H7 (cell line): ENCODE data around the gene HOXB2. TPM values are rescaled to one million over a fixed set of nuclear protein-coding genes. Genes with fewer than 3 reads are reported as not detected.
"Not testable (repeated sequence)": the region's sequence is repeated elsewhere in the genome, so short reads cannot be mapped to it uniquely, and the experiment has no call there.

Experiments used
- DNase-seq: peaks from one replicate; pipeline ENCODE4 v3.0.0; 2012
- H3K27me3 ChIP-seq: 2 replicates; pipeline ENCODE4 v1.6.0; 2011; ENCODE audit warnings: mild to moderate bottlenecking, low read length; ENCODE audit not compliant: control insufficient read depth, insufficient read depth
- H3K36me3 ChIP-seq: replicated peaks from 2 replicates; pipeline ENCODE4 v1.5.1; 2011; ENCODE audit warnings: low read length; ENCODE audit not compliant: control insufficient read depth, insufficient read depth
- H3K4me3 ChIP-seq: 2 replicates; pipeline ENCODE4 v1.5.1; 2011; ENCODE audit warnings: low read depth, mild to moderate bottlenecking, control low read depth, low read length, moderate library complexity; ENCODE audit not compliant: insufficient read depth
- total RNA-seq: library from RNA; depleted of rRNA; stranded (reverse); fragments of >200 nt; shearing (Covaris generic); gene quantifications from 2 replicates; pipeline ENCODE4 v1.2.3, GENCODE V29; 2014

The HOXB2 gene
- total RNA-seq, 1 experiment from 2014 or later: 11.8 TPM

DNA sequence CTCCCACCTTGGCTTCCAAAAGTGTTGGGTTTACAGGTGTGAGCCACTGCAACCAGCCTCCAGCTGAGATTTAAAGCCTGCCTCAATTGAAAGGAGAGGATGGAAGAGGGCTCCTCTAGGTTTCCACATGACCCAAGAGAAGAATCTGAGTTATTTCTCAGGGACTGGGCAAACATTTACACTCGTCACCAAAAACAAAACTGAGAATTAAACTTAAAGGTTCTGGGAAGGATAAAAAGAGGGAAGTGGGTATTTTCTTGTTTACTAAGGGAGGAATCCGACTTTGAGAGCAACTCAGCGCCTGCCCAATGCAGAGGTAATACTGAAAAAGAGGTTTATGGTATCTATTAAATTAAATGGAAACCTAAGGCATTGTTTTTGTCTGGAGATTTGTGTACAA lies 27.4 kb downstream of the HOXB2 start:
- Histone ChIP-seq H3K36me3 (no peaks in the 10 kb centered on the region), H3K27me3 (peaks cover 13% of the 10 kb centered on the region; the same call in 1 of the 2 replicates), H3K4me3 (no peak overlapping the region)
- no peak for DNase-seq

DNA sequence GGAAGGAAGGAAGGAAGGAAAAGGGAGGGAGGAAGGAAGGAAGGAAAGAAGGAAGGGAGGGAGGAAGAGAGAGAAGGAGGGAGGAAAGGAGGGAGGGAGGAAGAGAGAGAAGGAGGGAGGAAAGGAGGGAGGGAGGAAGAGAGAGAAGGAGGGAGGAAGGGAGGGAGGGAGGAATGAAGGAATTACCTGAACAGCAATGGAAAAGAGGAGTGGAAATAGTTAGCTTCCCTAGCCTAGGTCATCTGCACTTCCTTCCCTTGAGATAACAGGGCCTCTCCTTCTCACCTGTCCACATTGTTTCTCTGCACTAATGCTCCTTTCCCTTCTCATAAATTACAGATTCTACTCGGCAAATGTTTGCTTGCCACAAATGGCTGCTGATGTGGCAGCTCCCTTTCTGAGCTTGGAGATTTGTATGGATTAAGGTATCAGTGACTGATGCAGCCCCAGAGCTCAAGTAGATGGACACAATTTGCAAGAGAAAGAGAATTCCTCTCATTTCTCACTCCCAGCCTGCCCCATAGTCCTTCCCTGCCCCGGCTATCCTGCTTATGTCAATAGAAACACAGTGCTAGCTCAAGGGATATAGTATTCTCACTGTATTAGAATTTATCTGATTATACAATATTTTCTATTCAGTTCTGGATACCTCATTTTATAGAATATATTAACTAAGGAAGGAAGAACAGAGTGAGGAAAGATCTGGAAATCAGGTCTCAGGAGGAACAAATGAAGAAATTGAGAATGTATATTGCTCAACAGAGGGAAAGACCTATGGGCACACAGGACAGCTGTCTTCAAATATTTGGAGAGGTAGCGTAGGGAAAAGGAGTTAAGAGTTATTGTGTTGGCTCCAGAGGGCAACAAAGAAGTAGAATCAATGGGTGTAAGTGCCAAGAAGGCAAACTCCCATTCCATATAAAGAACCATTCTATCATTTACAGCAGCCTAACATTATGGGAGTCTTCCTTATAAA lies 28.7 kb downstream of the HOXB2 start:
- Histone ChIP-seq H3K4me3 (no peak overlapping the region), H3K36me3 (no peaks in the 10 kb centered on the region), H3K27me3 (peaks cover 7% of the 10 kb centered on the region; the same call in 1 of the 2 replicates)
- DNase-seq: peak; percentile 68

DNA sequence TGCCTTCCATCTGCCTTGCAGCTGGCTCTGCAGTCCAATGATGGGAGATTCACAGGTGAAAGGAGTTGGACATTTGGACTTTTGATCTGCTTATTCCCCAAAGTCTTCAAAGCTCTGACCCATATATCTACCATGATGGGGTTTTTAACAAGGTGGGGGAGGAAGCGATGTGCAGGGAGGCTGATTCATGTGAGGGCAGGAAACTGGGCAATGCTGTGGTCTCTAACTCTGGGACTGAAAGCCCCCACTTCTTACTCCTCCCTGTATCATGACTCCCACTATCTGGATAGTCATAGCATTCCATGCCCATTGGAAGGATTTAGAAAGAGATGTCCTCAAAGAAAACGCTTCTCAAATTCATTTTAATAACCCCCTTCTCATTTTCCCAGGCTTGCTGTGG lies 30.4 kb downstream of the HOXB2 start:
- Histone ChIP-seq H3K27me3 (peaks cover 5% of the 10 kb centered on the region; the same call in 1 of the 2 replicates), H3K36me3 (no peaks in the 10 kb centered on the region), H3K4me3 (no peak overlapping the region)
- DNase-seq: no peak

DNA sequence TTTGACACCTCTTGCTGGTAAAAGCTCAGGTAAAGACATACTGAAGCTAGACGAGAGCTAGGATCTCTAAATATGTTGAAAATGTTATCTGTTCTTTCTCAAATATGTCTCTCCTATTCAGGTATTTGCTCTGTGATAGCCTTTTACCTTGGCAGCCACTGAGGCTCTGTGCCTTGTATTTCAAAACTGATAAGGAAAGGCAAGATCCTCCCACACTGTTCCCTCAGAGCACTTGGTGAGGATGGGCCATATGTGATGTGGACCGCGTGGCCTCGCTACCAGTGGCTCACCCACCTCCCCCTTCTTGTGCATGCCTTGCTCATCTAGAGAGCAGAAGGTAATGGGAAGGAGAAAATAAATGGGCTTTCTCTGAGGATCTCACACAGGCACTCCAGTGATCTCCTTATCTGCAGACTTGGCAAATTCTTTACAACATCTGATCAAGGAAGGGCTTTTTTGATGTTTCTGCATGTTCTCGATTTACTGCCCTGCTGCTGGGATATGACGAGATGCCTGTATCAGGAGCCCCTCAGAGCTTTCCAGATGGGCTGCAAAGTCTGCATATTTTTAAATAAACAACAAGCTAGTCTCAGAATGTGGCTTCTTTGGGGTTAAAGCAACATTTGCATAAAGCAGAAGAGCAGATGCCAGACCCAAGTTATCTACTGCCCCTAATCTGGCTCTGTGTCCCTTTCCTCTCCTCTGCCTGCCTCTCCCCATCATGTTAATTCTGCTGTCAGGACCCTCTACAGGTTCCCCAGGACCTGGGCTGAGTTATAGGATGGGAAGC lies 31.0 kb downstream of the HOXB2 start:
- DNase-seq: no peak
- Histone ChIP-seq H3K36me3 (no peaks in the 10 kb centered on the region), H3K4me3 (no peak overlapping the region), H3K27me3 (peaks cover 4% of the 10 kb centered on the region; the same call in 1 of the 2 replicates)

DNA sequence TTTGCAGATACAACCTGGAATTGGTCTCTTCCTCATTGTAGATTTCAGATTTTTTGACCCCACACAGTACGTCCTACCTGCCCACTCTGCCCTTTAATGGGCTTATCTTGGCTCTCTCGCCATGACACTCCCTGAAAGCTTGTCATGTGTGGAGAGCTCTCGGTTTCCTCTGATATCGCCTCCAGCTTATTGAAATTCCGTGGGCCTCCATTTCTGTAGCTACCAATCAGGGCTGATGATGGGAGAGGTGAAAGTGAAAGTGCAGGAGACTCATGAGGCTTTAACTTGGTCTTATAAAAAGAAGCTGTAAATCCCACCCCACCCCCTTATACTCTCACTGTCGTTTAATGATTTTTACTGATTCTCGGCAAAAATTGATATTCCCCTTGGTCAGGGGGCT lies 31.8 kb downstream of the HOXB2 start:
- DNase-seq: no peak
- peaks cover 4% of the 10 kb centered on the region; the same call in 1 of the 2 replicates for H3K27me3 ChIP-seq
- no peaks in the 10 kb centered on the region for H3K36me3 ChIP-seq
- H3K4me3 ChIP-seq: no peak overlapping the region

DNA sequence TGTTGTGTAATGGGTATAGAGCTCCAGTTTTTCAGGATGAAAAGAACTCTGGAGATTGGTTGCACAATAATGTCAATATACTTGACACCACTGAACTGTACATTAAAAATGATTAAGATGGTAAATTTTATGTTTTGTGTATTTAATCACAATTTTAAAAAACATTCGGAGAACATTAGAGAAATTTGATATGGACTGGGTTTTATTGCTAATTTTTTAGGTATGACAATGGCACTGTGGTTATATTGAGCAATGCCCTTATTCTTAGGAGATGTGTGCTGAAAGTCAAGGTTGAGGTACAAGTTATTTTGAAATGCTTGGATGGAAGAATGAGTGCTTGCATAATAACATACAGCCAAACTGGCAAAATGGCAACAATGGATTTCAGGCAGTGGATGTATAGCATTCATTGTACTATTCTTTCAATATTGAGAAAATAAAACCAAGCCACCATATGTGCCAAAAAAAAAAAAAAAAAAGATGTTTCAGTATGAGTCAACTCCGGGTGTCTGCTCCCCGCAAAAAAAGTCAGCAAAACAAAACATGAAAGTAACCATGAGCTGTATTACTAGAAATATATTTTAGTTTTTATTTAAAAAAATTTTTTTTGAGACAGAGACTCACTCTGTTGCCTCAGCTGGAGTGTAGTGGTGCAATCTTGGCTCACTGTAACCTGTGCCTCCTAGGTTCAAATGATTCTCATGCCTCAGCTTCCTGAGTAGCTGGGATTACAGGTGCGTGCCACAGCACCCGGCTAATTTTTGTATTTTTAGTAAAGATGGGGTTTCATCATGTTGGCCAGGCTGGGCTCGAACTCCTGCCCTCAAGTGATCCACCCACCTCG lies 33.9 kb downstream of the HOXB2 start:
- Histone ChIP-seq H3K36me3 (no peaks in the 10 kb centered on the region), H3K27me3 (peaks cover 4% of the 10 kb centered on the region; the same call in 1 of the 2 replicates), H3K4me3 (no peak overlapping the region)
- DNase-seq: no peak

DNA sequence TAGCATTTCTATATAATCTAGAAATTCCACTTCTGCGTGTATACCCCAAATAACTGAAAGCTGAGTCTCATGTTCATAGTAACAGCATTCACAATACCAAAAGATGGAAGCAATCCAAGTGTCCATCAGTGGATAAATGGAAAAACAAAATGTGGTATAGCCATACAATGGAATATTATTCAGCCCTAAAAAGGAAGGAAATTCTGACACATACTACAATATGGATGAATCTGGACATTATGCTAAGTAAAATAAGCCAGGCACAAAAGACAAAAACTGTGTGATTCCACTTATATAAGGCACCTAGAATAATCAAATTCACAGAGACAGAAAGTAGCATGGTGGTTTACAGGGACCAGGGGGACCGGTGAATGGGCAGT lies 34.5 kb downstream of the HOXB2 start:
- Histone ChIP-seq H3K4me3 (no peak overlapping the region), H3K36me3 (no peaks in the 10 kb centered on the region), H3K27me3 (peaks cover 4% of the 10 kb centered on the region; the same call in 1 of the 2 replicates)
- DNase-seq: no peak

DNA sequence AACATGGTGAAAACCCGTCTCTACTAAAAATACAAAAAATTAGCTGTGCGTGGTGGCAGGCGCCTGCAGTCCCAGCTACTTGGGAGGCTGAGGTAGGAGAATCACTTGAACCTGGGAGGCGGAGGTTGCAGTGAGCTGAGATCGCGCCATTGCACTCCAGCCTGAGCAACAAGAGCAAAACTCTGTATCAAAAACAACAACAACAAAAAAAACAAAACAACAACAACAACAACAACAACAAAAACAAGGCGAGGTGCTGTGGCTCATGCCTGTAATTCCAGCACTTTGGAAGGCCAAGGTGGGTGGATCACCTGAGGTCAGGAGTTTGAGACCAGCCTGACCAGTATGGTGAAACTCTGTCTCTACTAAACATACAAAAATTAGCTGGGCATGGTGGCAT lies 35.2 kb downstream of the HOXB2 start:
- not testable (repeated sequence) for DNase-seq, H3K36me3 ChIP-seq, H3K27me3 ChIP-seq, H3K4me3 ChIP-seq

DNA sequence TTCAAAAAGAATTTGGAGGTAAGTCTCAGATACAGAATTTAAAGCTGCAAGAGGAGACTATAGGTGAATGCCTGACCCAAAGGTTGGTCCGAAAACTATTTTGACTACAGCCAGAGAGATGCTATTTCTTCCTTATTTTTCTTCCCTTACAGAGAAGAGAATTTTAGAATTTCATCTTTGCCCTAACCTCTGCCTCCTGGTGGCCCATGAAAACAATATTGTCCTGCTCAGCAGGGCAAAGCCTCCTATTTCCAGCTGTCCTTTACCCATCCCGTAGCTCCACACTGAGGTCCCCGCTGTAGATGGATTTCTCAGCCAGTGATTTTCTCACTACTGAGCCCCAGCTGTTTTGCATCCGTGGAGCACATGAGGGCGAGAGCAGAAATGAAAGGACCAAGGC lies 38.7 kb downstream of the HOXB2 start:
- Histone ChIP-seq H3K36me3 (no peaks in the 10 kb centered on the region), H3K27me3 (peaks cover 5% of the 10 kb centered on the region), H3K4me3 (no peak overlapping the region)
- DNase-seq: no peak

DNA sequence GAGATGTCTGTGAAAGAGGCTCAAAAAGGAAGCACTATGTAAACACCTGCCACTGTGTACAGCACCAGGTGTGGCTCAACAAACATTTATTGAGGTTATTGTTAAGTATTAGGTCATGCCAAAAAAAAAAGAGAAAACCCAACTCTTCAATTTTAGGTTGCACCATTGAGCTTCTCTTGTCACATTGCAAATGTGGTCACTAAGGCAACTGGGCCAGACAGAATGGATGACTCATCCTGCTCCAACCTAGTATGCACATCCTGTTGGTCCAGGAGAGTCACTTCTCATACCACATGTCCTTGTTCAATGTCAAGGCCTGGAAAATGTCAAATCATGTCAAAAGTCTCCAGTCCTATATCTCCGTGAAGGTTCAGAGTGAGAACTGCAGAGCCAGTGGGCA lies 39.1 kb downstream of the HOXB2 start:
- H3K4me3 ChIP-seq: no peak overlapping the region
- H3K36me3 ChIP-seq: no peaks in the 10 kb centered on the region
- DNase-seq: no peak
- peaks cover 5% of the 10 kb centered on the region for H3K27me3 ChIP-seq

DNA sequence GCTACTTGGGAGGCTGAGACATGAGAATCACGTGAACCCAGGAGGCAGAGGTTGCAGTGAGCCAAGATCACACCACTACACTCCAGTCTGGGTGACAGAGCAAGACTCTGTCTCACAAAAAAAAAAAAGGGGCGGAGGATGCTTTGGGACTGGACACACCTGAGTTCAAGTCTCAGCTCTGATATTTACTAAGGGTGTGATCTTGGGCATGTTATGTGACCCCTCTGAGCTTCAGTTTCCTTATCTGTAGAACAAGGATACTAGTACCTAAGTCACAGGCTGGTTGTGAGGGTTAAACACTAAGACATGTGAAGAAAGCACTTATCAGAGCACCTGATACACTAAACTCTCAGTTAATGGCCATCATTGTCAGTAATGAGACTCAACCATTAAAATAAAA lies 40.0 kb downstream of the HOXB2 start:
- Histone ChIP-seq H3K4me3 (no peak overlapping the region), H3K27me3 (peaks cover 5% of the 10 kb centered on the region), H3K36me3 (no peaks in the 10 kb centered on the region)
- DNase-seq: no peak

DNA sequence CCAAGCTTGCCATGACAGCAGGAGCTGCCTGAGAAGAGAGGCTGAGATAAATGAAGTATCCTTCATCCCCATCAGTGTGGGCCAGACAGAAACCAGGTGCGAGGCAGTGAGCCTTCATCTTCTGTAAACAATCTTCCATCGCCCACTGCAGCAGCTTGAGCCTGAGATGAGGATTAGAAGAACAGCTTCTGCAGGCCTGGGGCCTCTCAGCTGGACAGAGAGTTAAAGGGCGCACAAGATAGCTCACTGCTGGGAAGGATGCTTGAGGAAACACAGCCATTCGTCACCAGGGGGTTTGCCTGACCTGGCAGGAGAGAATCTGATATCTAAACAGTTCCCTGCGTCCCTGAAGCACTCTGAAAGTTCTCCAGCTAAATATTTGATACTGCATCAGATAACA lies 41.2 kb downstream of the HOXB2 start:
- Histone ChIP-seq H3K4me3 (no peak overlapping the region), H3K27me3 (peaks cover 5% of the 10 kb centered on the region), H3K36me3 (no peaks in the 10 kb centered on the region)
- no peak for DNase-seq

DNA sequence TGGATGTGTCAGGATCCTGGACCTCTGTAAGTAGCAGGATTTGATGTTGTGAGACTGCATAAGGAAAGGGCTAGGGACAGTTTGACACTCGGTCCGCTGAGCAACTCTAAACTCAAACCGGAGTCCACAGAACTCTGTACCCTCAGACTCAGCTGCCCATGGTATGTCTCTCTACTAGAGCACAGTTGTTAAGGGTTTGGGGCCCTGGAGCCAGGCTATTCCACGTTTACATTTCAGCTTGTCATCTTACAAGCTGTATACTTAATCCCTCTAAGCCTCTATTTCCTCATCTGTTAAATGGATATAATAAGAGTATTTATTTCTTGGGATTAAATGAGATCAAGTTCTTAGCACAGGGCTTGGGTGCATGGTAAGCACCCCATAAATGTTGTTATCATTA lies 42.0 kb downstream of the HOXB2 start:
- no peak overlapping the region for H3K4me3 ChIP-seq
- H3K27me3 ChIP-seq: peaks cover 5% of the 10 kb centered on the region
- H3K36me3 ChIP-seq: no peaks in the 10 kb centered on the region
- no peak for DNase-seq

DNA sequence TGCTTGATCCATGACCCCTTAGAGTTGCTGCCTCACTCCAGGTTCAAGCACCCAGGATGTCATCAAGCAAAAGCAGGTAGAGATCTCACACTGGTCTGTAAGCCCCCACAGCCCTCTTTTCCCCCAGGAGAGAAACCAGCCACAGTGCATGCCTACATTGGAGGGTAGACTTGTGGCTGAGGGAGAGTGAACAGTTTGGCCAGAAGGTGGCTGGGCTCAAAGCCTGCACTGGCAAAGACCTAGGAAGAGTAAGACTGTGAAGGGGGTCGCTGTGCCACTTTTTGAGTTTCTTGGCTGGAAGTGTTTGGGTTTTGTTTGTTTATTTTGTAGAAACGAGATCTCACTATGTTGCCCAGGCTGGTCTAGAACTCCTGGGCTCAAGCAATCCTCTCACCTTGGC lies 42.6 kb downstream of the HOXB2 start:
- peaks cover 5% of the 10 kb centered on the region for H3K27me3 ChIP-seq
- no peak overlapping the region for H3K4me3 ChIP-seq
- no peaks in the 10 kb centered on the region for H3K36me3 ChIP-seq
- DNase-seq: no peak
